Activated naive CD8-positive, alpha-beta T cell (primary cell): ENCODE data around the gene KAZALD1.

Experiments
- H3K27ac Mint-ChIP-seq: one replicate; pipeline ENCODE4 v1.8.0; 2021; ENCODE audit warnings: mixed read lengths
- H3K27me3 Mint-ChIP-seq: one replicate; pipeline ENCODE4 v1.8.0; 2021; ENCODE audit warnings: mixed read lengths
- H3K36me3 Mint-ChIP-seq: one replicate; pipeline ENCODE4 v1.8.0; 2021; ENCODE audit warnings: mixed read lengths
- H3K4me1 Mint-ChIP-seq: one replicate; pipeline ENCODE4 v1.8.0; 2021; ENCODE audit warnings: low read depth, mixed read lengths
- H3K4me3 Mint-ChIP-seq: one replicate; pipeline ENCODE4 v1.8.0; 2021; ENCODE audit warnings: mild to moderate bottlenecking, mixed read lengths
- H3K9me3 Mint-ChIP-seq: one replicate; pipeline ENCODE4 v1.8.0; 2021; ENCODE audit warnings: low read depth, mixed read lengths

KAZALD1 gene

GRCh38 chr10:101036726-101037125 lies 25.1 kb upstream of the KAZALD1 start:
- H3K9me3 Mint-ChIP-seq = no peaks in the 10 kb centered on the region
- H3K4me1 Mint-ChIP-seq = peaks cover 21% of the 10 kb centered on the region
- no peaks in the 10 kb centered on the region for H3K27me3 Mint-ChIP-seq
- H3K27ac Mint-ChIP-seq = no peak overlapping the region
- H3K36me3 Mint-ChIP-seq = no peaks in the 10 kb centered on the region
- no peak overlapping the region for H3K4me3 Mint-ChIP-seq

GRCh38 chr10:101038484-101038883 lies 23.3 kb upstream of the KAZALD1 start:
- no peak overlapping the region for H3K27ac Mint-ChIP-seq

GRCh38 chr10:101040061-101040460 lies 21.7 kb upstream of the KAZALD1 start:
- Mint-ChIP-seq H3K9me3 (no peaks in the 10 kb centered on the region), H3K27me3 (no peaks in the 10 kb centered on the region), H3K4me1 (peaks cover 19% of the 10 kb centered on the region), H3K27ac (no peak overlapping the region), H3K4me3 (no peak overlapping the region), H3K36me3 (no peaks in the 10 kb centered on the region)

More at GRCh38 chr10:101038484-101038883, 23.3 kb upstream of the KAZALD1 start:
- Mint-ChIP-seq H3K4me3 (no peak overlapping the region), H3K9me3 (no peaks in the 10 kb centered on the region), H3K36me3 (no peaks in the 10 kb centered on the region), H3K4me1 (peaks cover 23% of the 10 kb centered on the region), H3K27me3 (no peaks in the 10 kb centered on the region)

- Mint-ChIP-seq H3K27ac (no peak overlapping the region), H3K4me1 (peaks cover 19% of the 10 kb centered on the region), H3K27me3 (no peaks in the 10 kb centered on the region), H3K9me3 (no peaks in the 10 kb centered on the region), H3K36me3 (no peaks in the 10 kb centered on the region), H3K4me3 (no peak overlapping the region)
Observed at GRCh38 chr10:101040851-101041250, 20.9 kb upstream of the KAZALD1 start.

GRCh38 chr10:101041252-101041761 lies 20.5 kb upstream of the KAZALD1 start:
- Mint-ChIP-seq H3K27ac (no peak overlapping the region), H3K27me3 (peaks cover 1% of the 10 kb centered on the region), H3K9me3 (no peaks in the 10 kb centered on the region), H3K36me3 (no peaks in the 10 kb centered on the region), H3K4me3 (no peak overlapping the region), H3K4me1 (peaks cover 19% of the 10 kb centered on the region)

- H3K27ac Mint-ChIP-seq = no peak overlapping the region
- H3K4me1 Mint-ChIP-seq = peaks cover 19% of the 10 kb centered on the region
- no peaks in the 10 kb centered on the region for H3K36me3 Mint-ChIP-seq
- peak overlapping the region; percentile 94 for H3K4me3 Mint-ChIP-seq
- peaks cover 6% of the 10 kb centered on the region for H3K27me3 Mint-ChIP-seq
- H3K9me3 Mint-ChIP-seq = no peaks in the 10 kb centered on the region
Observed at GRCh38 chr10:101042118-101042517, 19.7 kb upstream of the KAZALD1 start.

- no peaks in the 10 kb centered on the region for H3K9me3 Mint-ChIP-seq
- no peaks in the 10 kb centered on the region for H3K36me3 Mint-ChIP-seq
- H3K4me1 Mint-ChIP-seq = peaks cover 19% of the 10 kb centered on the region
- H3K27ac Mint-ChIP-seq = peak overlapping the region; percentile 86
- H3K27me3 Mint-ChIP-seq = peaks cover 6% of the 10 kb centered on the region
- H3K4me3 Mint-ChIP-seq = peak overlapping the region; percentile 94
Observed at GRCh38 chr10:101042667-101043362, 19.0 kb upstream of the KAZALD1 start.

GRCh38 chr10:101043363-101043707 lies 18.5 kb upstream of the KAZALD1 start:
- Mint-ChIP-seq H3K36me3 (no peaks in the 10 kb centered on the region), H3K9me3 (no peaks in the 10 kb centered on the region), H3K4me1 (peaks cover 20% of the 10 kb centered on the region), H3K27me3 (peaks cover 8% of the 10 kb centered on the region), H3K27ac (no peak overlapping the region), H3K4me3 (peak overlapping the region; percentile 94)

GRCh38 chr10:101044117-101044516 lies 17.7 kb upstream of the KAZALD1 start:
- Mint-ChIP-seq H3K27me3 (peaks cover 14% of the 10 kb centered on the region), H3K4me1 (peaks cover 23% of the 10 kb centered on the region), H3K9me3 (no peaks in the 10 kb centered on the region), H3K27ac (no peak overlapping the region), H3K4me3 (no peak overlapping the region), H3K36me3 (no peaks in the 10 kb centered on the region)

- no peak overlapping the region for H3K27ac Mint-ChIP-seq
- no peaks in the 10 kb centered on the region for H3K36me3 Mint-ChIP-seq
- peaks cover 19% of the 10 kb centered on the region for H3K27me3 Mint-ChIP-seq
- peaks cover 24% of the 10 kb centered on the region for H3K4me1 Mint-ChIP-seq
- H3K9me3 Mint-ChIP-seq = no peaks in the 10 kb centered on the region
- H3K4me3 Mint-ChIP-seq = no peak overlapping the region
Observed at GRCh38 chr10:101046332-101047238, 15.2 kb upstream of the KAZALD1 start.

- Mint-ChIP-seq H3K4me3 (no peak overlapping the region), H3K27ac (no peak overlapping the region), H3K36me3 (no peaks in the 10 kb centered on the region), H3K4me1 (peaks cover 20% of the 10 kb centered on the region), H3K27me3 (peaks cover 19% of the 10 kb centered on the region), H3K9me3 (no peaks in the 10 kb centered on the region)
Observed at GRCh38 chr10:101047268-101047667, 14.5 kb upstream of the KAZALD1 start.

GRCh38 chr10:101047961-101048892 lies 13.6 kb upstream of the KAZALD1 start:
- Mint-ChIP-seq H3K4me3 (no peak overlapping the region), H3K27me3 (peaks cover 19% of the 10 kb centered on the region), H3K9me3 (no peaks in the 10 kb centered on the region), H3K4me1 (peaks cover 12% of the 10 kb centered on the region), H3K27ac (no peak overlapping the region), H3K36me3 (no peaks in the 10 kb centered on the region)

- Mint-ChIP-seq H3K27me3 (peaks cover 20% of the 10 kb centered on the region), H3K9me3 (no peaks in the 10 kb centered on the region), H3K4me1 (peaks cover 9% of the 10 kb centered on the region), H3K36me3 (no peaks in the 10 kb centered on the region), H3K27ac (no peak overlapping the region), H3K4me3 (no peak overlapping the region)
Observed at GRCh38 chr10:101050208-101051069, 11.3 kb upstream of the KAZALD1 start.

- Mint-ChIP-seq H3K27ac (no peak overlapping the region), H3K9me3 (no peaks in the 10 kb centered on the region), H3K36me3 (no peaks in the 10 kb centered on the region)
Observed at GRCh38 chr10:101052285-101052684, 9.5 kb upstream of the KAZALD1 start.

More at GRCh38 chr10:101052285-101052684, 9.5 kb upstream of the KAZALD1 start:
- H3K4me3 Mint-ChIP-seq = no peak overlapping the region
- peaks cover 9% of the 10 kb centered on the region for H3K4me1 Mint-ChIP-seq
- H3K27me3 Mint-ChIP-seq = peaks cover 14% of the 10 kb centered on the region
